ENCODE data around the gene NMRK1.

NMRK1 gene

GRCh38 chr9:75046725-75047345 is 41.1 kb downstream of the NMRK1 start:
- H3K36me3 ChIP-seq, result no peaks in the 10 kb centered on the region
- no peak for TF ChIP-seq CTCF (IDR thresholded peaks at IDR 0.05; ENCODE audit: low read depth, low read length)
- no peaks in the 10 kb centered on the region for H3K9me3 ChIP-seq
- no peak overlapping the region for H3K4me3 ChIP-seq (ENCODE audit: low read depth, low read length)
- no peaks in the 10 kb centered on the region for H3K4me1 ChIP-seq
- H3K27me3 ChIP-seq, result no peaks in the 10 kb centered on the region
- DNase-seq, result no peak

GRCh38 chr9:75041041-75041440 is 46.9 kb downstream of the NMRK1 start:
- no peak for TF ChIP-seq CTCF (IDR thresholded peaks at IDR 0.05; ENCODE audit: low read depth, low read length)
- H3K36me3 ChIP-seq, result no peaks in the 10 kb centered on the region

GRCh38 chr9:75039801-75040200 is 48.2 kb downstream of the NMRK1 start:
- DNase-seq, result no peak
- no peak overlapping the region for H3K4me3 ChIP-seq (ENCODE audit: low read depth, low read length)
- TF ChIP-seq CTCF (IDR thresholded peaks at IDR 0.05; ENCODE audit: low read depth, low read length), result no peak
- H3K9me3 ChIP-seq, result no peaks in the 10 kb centered on the region
- no peaks in the 10 kb centered on the region for H3K36me3 ChIP-seq
- no peaks in the 10 kb centered on the region for H3K27me3 ChIP-seq
- no peaks in the 10 kb centered on the region for H3K4me1 ChIP-seq

More at GRCh38 chr9:75041041-75041440, 46.9 kb downstream of the NMRK1 start:
- Histone ChIP-seq H3K4me1 (no peaks in the 10 kb centered on the region), H3K4me3 (ENCODE audit: low read depth, low read length) (no peak overlapping the region), H3K27me3 (no peaks in the 10 kb centered on the region), H3K9me3 (no peaks in the 10 kb centered on the region)
- no peak for DNase-seq

- no peaks in the 10 kb centered on the region for H3K27me3 ChIP-seq
- TF ChIP-seq CTCF (IDR thresholded peaks at IDR 0.05; ENCODE audit: low read depth, low read length), result no peak
- H3K9me3 ChIP-seq, result no peaks in the 10 kb centered on the region
- no peaks in the 10 kb centered on the region for H3K36me3 ChIP-seq
- no peak for DNase-seq
- no peaks in the 10 kb centered on the region for H3K4me1 ChIP-seq
- H3K4me3 ChIP-seq (ENCODE audit: low read depth, low read length), result no peak overlapping the region
Measured at GRCh38 chr9:75039009-75039408, 48.9 kb downstream of the NMRK1 start.

GRCh38 chr9:75036793-75037192 is 51.2 kb downstream of the NMRK1 start:
- no peaks in the 10 kb centered on the region for H3K27me3 ChIP-seq
- H3K9me3 ChIP-seq, result no peaks in the 10 kb centered on the region
- H3K4me1 ChIP-seq, result no peaks in the 10 kb centered on the region
- H3K36me3 ChIP-seq, result no peaks in the 10 kb centered on the region
- TF ChIP-seq CTCF (IDR thresholded peaks at IDR 0.05; ENCODE audit: low read depth, low read length), result no peak
- H3K4me3 ChIP-seq (ENCODE audit: low read depth, low read length), result no peak overlapping the region
- no peak for DNase-seq

- Histone ChIP-seq H3K27me3 (no peaks in the 10 kb centered on the region), H3K4me3 (ENCODE audit: low read depth, low read length) (no peak overlapping the region), H3K36me3 (no peaks in the 10 kb centered on the region), H3K9me3 (no peaks in the 10 kb centered on the region), H3K4me1 (no peaks in the 10 kb centered on the region)
- DNase-seq, result no peak
- TF ChIP-seq CTCF (IDR thresholded peaks at IDR 0.05; ENCODE audit: low read depth, low read length), result no peak
Measured at GRCh38 chr9:75033791-75034473, 54.0 kb downstream of the NMRK1 start.

Data from BE2C (cell line).